HL-60/S4 treated with retinoic acid at 250 ng/mL for 4 days and 3 days (cell line): ENCODE measurements around the gene MEPCE.
"Not testable (repeated sequence)": the region's sequence is repeated elsewhere in the genome, so short reads cannot be mapped to it uniquely, and the experiment has no call there.

Experiments
- in situ Hi-C: fragments of 300-500 bp; cut with MboI; formaldehyde crosslinking; loops from 2 replicates; pipeline ENCODE4 v1.7.0; 2022; ENCODE audit warnings: low sequenced_read_pairs

Gene MEPCE

GRCh38 chr7:100433592-100434296 is 4.1 kb downstream of the MEPCE start:
- in situ Hi-C loops: no loop called here

- in situ Hi-C loops: no loop called here
Measured at GRCh38 chr7:100434297-100435144, 4.9 kb downstream of the MEPCE start.

- in situ Hi-C loops: no loop called here
Measured at GRCh38 chr7:100435401-100436304, 6.0 kb downstream of the MEPCE start.

- in situ Hi-C loops: no loop called here
Measured at GRCh38 chr7:100437150-100438100, 7.8 kb downstream of the MEPCE start.

GRCh38 chr7:100438172-100438571 is 8.5 kb downstream of the MEPCE start:
- in situ Hi-C loops: no loop called here

GRCh38 chr7:100438731-100439130 is 9.1 kb downstream of the MEPCE start:
- in situ Hi-C loops: not testable (repeated sequence)

- in situ Hi-C loops: not testable (repeated sequence)
Measured at GRCh38 chr7:100439244-100439643, 9.6 kb downstream of the MEPCE start.

- in situ Hi-C loops: no loop called here
Measured at GRCh38 chr7:100441641-100442535, 12.3 kb downstream of the MEPCE start.

GRCh38 chr7:100443096-100443840 is 13.6 kb downstream of the MEPCE start:
- in situ Hi-C loops: no loop called here

GRCh38 chr7:100444311-100445278 is 15.0 kb downstream of the MEPCE start:
- in situ Hi-C loops: no loop called here

- in situ Hi-C loops: no loop called here
Measured at GRCh38 chr7:100446040-100446439, 16.4 kb downstream of the MEPCE start.

GRCh38 chr7:100447363-100447762 is 17.7 kb downstream of the MEPCE start:
- in situ Hi-C loops: not testable (repeated sequence)

GRCh38 chr7:100449190-100449795 is 19.7 kb downstream of the MEPCE start:
- in situ Hi-C loops: no loop called here

GRCh38 chr7:100452513-100452912 is 22.9 kb downstream of the MEPCE start:
- in situ Hi-C loops: no loop called here

GRCh38 chr7:100453854-100454253 is 24.2 kb downstream of the MEPCE start:
- in situ Hi-C loops: not testable (repeated sequence)

GRCh38 chr7:100455206-100455605 is 25.6 kb downstream of the MEPCE start:
- in situ Hi-C loops: no loop called here

- in situ Hi-C loops: no loop called here
Measured at GRCh38 chr7:100456562-100456961, 26.9 kb downstream of the MEPCE start.
